Ovary (tissue), 3 donors: ENCODE results near the gene MEF2C.

Source experiments
- CTCF ChIP-seq, 3 donors: fragments of 450-650 bp in 2 of 3; fragments of 200-600 bp in 1 of 3; IDR thresholded peaks; one replicate each; pipeline versions ENCODE4 v1.5.1 to v1.8.0; 2016 to 2022; ENCODE audit warnings: antibody characterized with exemption in 3 of 3, mild to moderate bottlenecking in 1 of 3
- POLR2A ChIP-seq: fragments of 450-650 bp; IDR thresholded peaks from one replicate; pipeline ENCODE4 v1.6.1; 2017; ENCODE audit warnings: antibody characterized with exemption, mild to moderate bottlenecking, moderate library complexity
- donor health status: DM: no; HTN: no; CAD: no.

GRCh38 chr5:88876714-88877113 lies 6.3 kb downstream of the MEF2C start:
- TF ChIP-seq CTCF (IDR thresholded peaks at IDR 0.05) = no peak
- no peak for TF ChIP-seq POLR2A
